Frontal cortex (tissue), 4 donors: Measurements from ENCODE around the gene SIAE. TPM values are rescaled to one million over a fixed set of nuclear protein-coding genes. Genes with fewer than 3 reads are reported as not detected.
"Not testable (repeated sequence)": the region's sequence is repeated elsewhere in the genome, so short reads cannot be mapped to it uniquely, and the experiment has no call there.

ENCODE experiments used
- DNase-seq, 2 donors: peaks; one replicate each; pipeline ENCODE4 v3.0.0; 2012; ENCODE audit warnings: low spot score in 2 of 2
- FAIRE-seq: peaks from 2 replicates; lab custom pipeline; 2012; peaks lifted over from hg19 to GRCh38; lab: Jason Lieb, UNC
- total RNA-seq: library from RNA; depleted of rRNA; stranded (reverse); fragments of >200 nt; gene quantifications from one replicate; pipeline ENCODE4 v1.2.3, GENCODE V29; 2014
- donor health status: control.
- donor health status: control.
- donor health status: control.

The SIAE gene
- total RNA-seq, 1 donor from 2014 or later: 10.2 TPM

- FAIRE-seq (no peak), DNase-seq (no peak)
Measured at GRCh38 chr11:124629961-124630360, 43.6 kb downstream of the SIAE start.

GRCh38 chr11:124627546-124627945 is 46.0 kb downstream of the SIAE start:
- FAIRE-seq (no peak), DNase-seq (no peak)

GRCh38 chr11:124625504-124626168 is 47.9 kb downstream of the SIAE start:
- DNase-seq: no peak
- FAIRE-seq: no peak

GRCh38 chr11:124623861-124624525 is 49.5 kb downstream of the SIAE start:
- FAIRE-seq (peak; percentile 28), DNase-seq (no peak)

- DNase-seq (peak; percentile 77 to 93), FAIRE-seq (no peak)
Measured at GRCh38 chr11:124622531-124623451, 50.7 kb downstream of the SIAE start, which contains the start of gene TBRG1. TBRG1 (plus strand) TSS chr11:124622864; CDS start chr11:124623084, 220 bp downstream.

GRCh38 chr11:124618863-124619262 is 54.7 kb downstream of the SIAE start:
- FAIRE-seq (no peak), DNase-seq (no peak)

GRCh38 chr11:124612567-124613246 is 60.8 kb downstream of the SIAE start:
- FAIRE-seq: no peak
- DNase-seq: no peak

- DNase-seq (no peak), FAIRE-seq (no peak)
Measured at GRCh38 chr11:124612045-124612444, 61.5 kb downstream of the SIAE start.

GRCh38 chr11:124611064-124611463 is 62.5 kb downstream of the SIAE start, which contains the start of gene PANX3:
PANX3 (plus strand) TSS chr11:124611428; CDS start chr11:124611557, 129 bp downstream.
- no peak for DNase-seq
- no peak for FAIRE-seq

- no peak for DNase-seq
- FAIRE-seq: no peak
Measured at GRCh38 chr11:124610295-124610694, 63.2 kb downstream of the SIAE start.

- DNase-seq: no peak
- no peak for FAIRE-seq
Measured at GRCh38 chr11:124608147-124608546, 65.4 kb downstream of the SIAE start.

- DNase-seq (no peak), FAIRE-seq (no peak)
Measured at GRCh38 chr11:124605719-124606118, 67.8 kb downstream of the SIAE start.

- FAIRE-seq: not testable (repeated sequence)
Measured at GRCh38 chr11:124602723-124603122, 70.8 kb downstream of the SIAE start.

GRCh38 chr11:124602193-124602592 is 71.3 kb downstream of the SIAE start:
- FAIRE-seq: no peak
- no peak for DNase-seq

More at GRCh38 chr11:124602723-124603122, 70.8 kb downstream of the SIAE start:
- not testable (repeated sequence) for DNase-seq

GRCh38 chr11:124600621-124601320 is 72.8 kb downstream of the SIAE start:
- FAIRE-seq: no peak
- no peak for DNase-seq

GRCh38 chr11:124597626-124598025 is 75.9 kb downstream of the SIAE start:
- no peak for FAIRE-seq
- no peak for DNase-seq

GRCh38 chr11:124595302-124595701 is 78.2 kb downstream of the SIAE start:
- DNase-seq: no peak
- no peak for FAIRE-seq

GRCh38 chr11:124592627-124593026 is 80.9 kb downstream of the SIAE start:
- FAIRE-seq (no peak), DNase-seq (no peak)

- no peak for DNase-seq
- no peak for FAIRE-seq
Measured at GRCh38 chr11:124591430-124591829, 82.1 kb downstream of the SIAE start.
